IMR-90 (cell line): ENCODE data around the gene MAML2. TPM values are rescaled to one million over a fixed set of nuclear protein-coding genes. Genes with fewer than 3 reads are reported as not detected.

Experiments
- ATAC-seq: fragments of 200-7000 bp; cut with Tn5 transposase; 2 replicates; pipeline ENCODE4 v1.9.1; 2020; ENCODE audit warnings: low read depth, mild to moderate bottlenecking, moderate library complexity
- BruUV-seq: library from RNA; stranded (reverse); fragments of 400-500 nt; replicated peaks from 2 replicates; lab custom pipeline; 2021; lab: Mats Ljungman, UMichigan
- CTCF ChIA-PET: fragments of 300-600 bp; formaldehyde crosslinking; extraction: SDS; loops from one replicate; lab custom pipeline; 2021; ENCODE audit warnings: antibody characterized with exemption; lab: Yijun Ruan, JAX
- POLR2A ChIA-PET: fragments of 300-600 bp; sonication (Branson Sonifier 250); formaldehyde crosslinking; loops from one replicate; lab custom pipeline; 2022; ENCODE audit warnings: antibody characterized with exemption; ENCODE audit not compliant: unreplicated experiment; lab: Charles Lee
- DNase-seq: peaks from one replicate; pipeline ENCODE4 v3.0.0; 2013
- H2AFZ ChIP-seq: replicated peaks from 2 replicates; pipeline ENCODE3; 2013; ENCODE audit warnings: low read length, mild to moderate bottlenecking; ENCODE audit not compliant: poor library complexity
- H2AK5ac ChIP-seq: 2 replicates; pipeline ENCODE4 v1.6.1; 2013; ENCODE audit warnings: low read depth, low read length, inconsistent platforms
- H2AK9ac ChIP-seq: replicated peaks from 2 replicates; pipeline ENCODE3; 2013; ENCODE audit warnings: mild to moderate bottlenecking, low read depth, low read length, moderate library complexity; ENCODE audit not compliant: poor library complexity
- H2BK120ac ChIP-seq: 2 replicates; pipeline ENCODE4 v1.6.1; 2013; ENCODE audit warnings: low read depth, low read length, inconsistent platforms
- H2BK15ac ChIP-seq: 3 replicates; pipeline ENCODE4 v1.6.1; 2013; ENCODE audit warnings: low read depth, low read length, inconsistent platforms
- H2BK20ac ChIP-seq: 2 replicates; pipeline ENCODE4 v1.6.1; 2013; ENCODE audit warnings: low read depth, mild to moderate bottlenecking, inconsistent platforms, low read length, moderate library complexity
- H2BK5ac ChIP-seq: 2 replicates; pipeline ENCODE4 v1.6.1; 2013; ENCODE audit warnings: mild to moderate bottlenecking, low read depth, low read length, inconsistent platforms; ENCODE audit not compliant: poor library complexity, severe bottlenecking
- H3K14ac ChIP-seq: replicated peaks from 2 replicates; pipeline ENCODE4 v1.6.1; 2013; ENCODE audit warnings: low read depth, low read length, inconsistent platforms
- H3K18ac ChIP-seq: 2 replicates; pipeline ENCODE4 v1.6.1; 2013; ENCODE audit warnings: low read depth, low read length, control low read depth
- H3K23ac ChIP-seq: 2 replicates; pipeline ENCODE4 v1.6.1; 2013; ENCODE audit warnings: low read depth, low read length, inconsistent platforms
- H3K27ac ChIP-seq: 2 replicates; pipeline ENCODE4 v1.5.1; 2013; ENCODE audit warnings: mild to moderate bottlenecking, control low read depth, low read length; ENCODE audit not compliant: insufficient read depth
- H3K27me3 ChIP-seq: 2 replicates; pipeline ENCODE4 v1.6.1; 2013; ENCODE audit warnings: low read length; ENCODE audit not compliant: control insufficient read depth, insufficient read depth
- H3K36me3 ChIP-seq: 2 replicates; pipeline ENCODE4 v1.6.1; 2013; ENCODE audit warnings: low read length, mixed read lengths; ENCODE audit not compliant: control insufficient read depth, insufficient read depth
- H3K4ac ChIP-seq: 2 replicates; pipeline ENCODE4 v1.6.1; 2013; ENCODE audit warnings: low read depth, low read length, inconsistent platforms
- H3K4me1 ChIP-seq: 2 replicates; pipeline ENCODE4 v1.6.1; 2013; ENCODE audit warnings: low read length, mixed read lengths; ENCODE audit not compliant: control insufficient read depth, insufficient read depth
- H3K4me2 ChIP-seq: 2 replicates; pipeline ENCODE4 v1.6.1; 2013; ENCODE audit warnings: low read depth, mild to moderate bottlenecking, control low read depth, low read length, moderate library complexity
- H3K4me3 ChIP-seq: 2 replicates; pipeline ENCODE4 v1.5.1; 2013; ENCODE audit warnings: low read depth, mild to moderate bottlenecking, control low read depth, low read length, moderate library complexity; ENCODE audit not compliant: insufficient read depth
- H3K56ac ChIP-seq: 2 replicates; pipeline ENCODE4 v1.6.1; 2013; ENCODE audit warnings: low read length, inconsistent platforms; ENCODE audit not compliant: insufficient read depth; ENCODE audit errors: extremely low read depth
- H3K79me1 ChIP-seq, 2 experiments: 2 replicates each; pipeline ENCODE4 v1.6.1; 2013; ENCODE audit warnings: low read length in 2 of 2, inconsistent platforms in 1 of 2, low read depth in 1 of 2
- H3K9ac ChIP-seq: 2 replicates; pipeline ENCODE4 v1.6.1; 2013; ENCODE audit warnings: low read depth, low read length, control low read depth
- H3K9me1 ChIP-seq: 2 replicates; pipeline ENCODE4 v1.6.1; 2013; ENCODE audit warnings: low read length, inconsistent platforms; ENCODE audit not compliant: insufficient read depth
- H3K9me3 ChIP-seq: 2 replicates; pipeline ENCODE4 v1.6.1; 2013; ENCODE audit warnings: low read length; ENCODE audit not compliant: control insufficient read depth, insufficient read depth
- H4K20me1 ChIP-seq: 2 replicates; pipeline ENCODE4 v1.6.1; 2013; ENCODE audit warnings: low read length, inconsistent platforms; ENCODE audit not compliant: insufficient read depth
- H4K5ac ChIP-seq: 2 replicates; pipeline ENCODE4 v1.6.1; 2013; ENCODE audit warnings: mild to moderate bottlenecking, low read depth, low read length, control low read depth
- H4K8ac ChIP-seq, 2 experiments: 2 replicates each; pipeline ENCODE4 v1.6.1; 2013; ENCODE audit warnings: low read depth in 2 of 2, low read length in 2 of 2, control low read depth in 1 of 2, inconsistent platforms in 1 of 2
- H4K91ac ChIP-seq: 2 replicates; pipeline ENCODE4 v1.6.1; 2013; ENCODE audit warnings: low read depth, low read length, inconsistent platforms; ENCODE audit not compliant: insufficient read depth
- BHLHE40 ChIP-seq: fragments of 150-350 bp; IDR thresholded peaks from 2 replicates; pipeline ENCODE4 v1.6.1; 2016; ENCODE audit warnings: mild to moderate bottlenecking, low read depth, low read length
- CEBPB ChIP-seq: IDR thresholded peaks from 2 replicates; pipeline ENCODE4 v1.6.1; 2012; ENCODE audit warnings: low read depth, low read length, improper control_type of control experiment
- CHD1 ChIP-seq: IDR thresholded peaks from 2 replicates; pipeline ENCODE4 v1.6.1; 2012; ENCODE audit warnings: low read depth, low read length, improper control_type of control experiment
- CTCF ChIP-seq: conservative IDR thresholded peaks from 2 replicates; pipeline ENCODE4 v1.5.1; 2012; ENCODE audit warnings: mild to moderate bottlenecking, low read depth, low read length, improper control_type of control experiment
- FOS ChIP-seq: fragments of 150-350 bp; IDR thresholded peaks from 2 replicates; pipeline ENCODE4 v1.6.1; 2016; ENCODE audit warnings: low read depth, low read length
- MAFK ChIP-seq: IDR thresholded peaks from 2 replicates; pipeline ENCODE4 v1.6.1; 2012; ENCODE audit warnings: low read depth, low read length, improper control_type of control experiment
- MAZ ChIP-seq: IDR thresholded peaks from 2 replicates; pipeline ENCODE4 v1.6.1; 2012; ENCODE audit warnings: low read depth, mild to moderate bottlenecking, low read length, improper control_type of control experiment, moderate library complexity, borderline replicate concordance
- MXI1 ChIP-seq: IDR thresholded peaks from 2 replicates; pipeline ENCODE4 v1.6.1; 2012; ENCODE audit warnings: low read depth, mild to moderate bottlenecking, low read length, moderate library complexity, borderline replicate concordance
- NFE2L2 ChIP-seq: fragments of 150-350 bp; IDR thresholded peaks from 2 replicates; pipeline ENCODE4 v1.6.1; 2016; ENCODE audit warnings: low read depth, mild to moderate bottlenecking, low read length
- POLR2A ChIP-seq: IDR thresholded peaks from 2 replicates; pipeline ENCODE4 v1.6.1; 2012; ENCODE audit warnings: mild to moderate bottlenecking, low read depth, low read length
- RAD21 ChIP-seq: IDR thresholded peaks from 2 replicates; pipeline ENCODE4 v1.6.1; 2012; ENCODE audit warnings: low read length, improper control_type of control experiment
- RCOR1 ChIP-seq: IDR thresholded peaks from 2 replicates; pipeline ENCODE4 v1.6.1; 2012; ENCODE audit warnings: mild to moderate bottlenecking, low read length, improper control_type of control experiment; ENCODE audit not compliant: insufficient replicate concordance
- RFX5 ChIP-seq: IDR thresholded peaks from 2 replicates; pipeline ENCODE4 v1.8.0; 2012; ENCODE audit warnings: low read depth, mild to moderate bottlenecking, low read length, moderate library complexity
- SMC3 ChIP-seq: fragments of 150-350 bp; IDR thresholded peaks from 2 replicates; pipeline ENCODE4 v1.6.1; 2016; ENCODE audit warnings: low read depth, mild to moderate bottlenecking, antibody characterized with exemption, low read length, moderate library complexity
- WGBS, 2 experiments: methylation state at CpG; one replicate each; pipeline versions ENCODE4 v1.1.5 to v1.1.7; 2013; ENCODE audit warnings: missing lambda C conversion rate in 2 of 2; ENCODE audit not compliant: insufficient read length in 1 of 2; ENCODE audit errors: extremely low coverage in 2 of 2; 5-methylcytosine and 5-hydroxymethylcytosine counted together
- dilution Hi-C: fragments of 300-500 bp; cut with HindIII; formaldehyde crosslinking; loops from one replicate; pipeline ENCODE4 v1.14.3; 2018; ENCODE audit warnings: low sequenced_read_pairs; ENCODE audit not compliant: unreplicated experiment
- in situ Hi-C: fragments of 300-500 bp; cut with MboI; formaldehyde crosslinking; loops from 3 replicates; pipeline ENCODE4 v1.14.3; 2019; ENCODE audit warnings: low sequenced_read_pairs, inconsistent platforms, mixed read lengths
- intact Hi-C: fragments of 100-400 bp; cut with micrococcal nuclease; formaldehyde crosslinking; loops from 2 replicates; pipeline ENCODE4 v1.10.0; 2022
- polyA plus RNA-seq, 3 experiments: library from polyadenylated mRNA; depleted of rRNA; stranded (reverse); fragments of >200 nt; gene quantifications; 2 replicates each; pipeline ENCODE4 v1.2.3, GENCODE V29; 2012; ENCODE audit warnings: low replicate concordance in 1 of 3
- total RNA-seq: library from RNA; depleted of rRNA; stranded (reverse); fragments of >200 nt; gene quantifications from 2 replicates; pipeline ENCODE4 v1.2.3, GENCODE V29; 2012
- TF ChIP-seq, protein P1 (sequence below): fragments of 150-350 bp; IDR thresholded peaks from 2 replicates; pipeline ENCODE4 v1.6.1; 2016; ENCODE audit warnings: low read depth, mild to moderate bottlenecking, low read length, moderate library complexity, borderline replicate concordance
- TF ChIP-seq, protein P2 (sequence below): fragments of 150-350 bp; IDR thresholded peaks from 2 replicates; pipeline ENCODE4 v1.6.1; 2017; ENCODE audit warnings: mild to moderate bottlenecking, antibody characterized with exemption, low read length, low read depth

Gene MAML2
- total and polyA plus RNA-seq, 2 of the 4 experiments (the other 2 are of a cell fraction): 15.0 to 19.5 TPM

- H3K4me1 ChIP-seq: peaks cover 25% of the 10 kb centered on the region
- no peak overlapping the region for H3K4me2 ChIP-seq
- intact Hi-C loops: no loop called here
- no peak overlapping the region; the same call in 1 of the 2 replicates for H3K18ac ChIP-seq
- H2BK5ac ChIP-seq: no peak overlapping the region
- no peak overlapping the region for H4K5ac ChIP-seq
- H3K79me1 ChIP-seq: peaks cover 47 to 62% of the 10 kb centered on the region in 2 experiments
- H3K4me3 ChIP-seq: no peak overlapping the region
- ChIA-PET POLR2A (no interaction called here), CTCF (no interaction called here)
- H2BK120ac ChIP-seq: no peak overlapping the region
- no peak overlapping the region for H3K14ac ChIP-seq
- H3K9me3 ChIP-seq: no peaks in the 10 kb centered on the region
- peaks cover 5% of the 10 kb centered on the region for H3K9me1 ChIP-seq
- H3K9ac ChIP-seq: no peak overlapping the region
- no peak overlapping the region for H2BK20ac ChIP-seq
- H3K27me3 ChIP-seq: no peaks in the 10 kb centered on the region
- no TSS peak for BruUV-seq
- no peak overlapping the region; a peak in 1 of 4 replicates for H4K8ac ChIP-seq
- H4K91ac ChIP-seq: no peak overlapping the region
- dilution Hi-C loops: no loop called here
- no peak overlapping the region for H3K27ac ChIP-seq
- no peak overlapping the region; the same call in 1 of the 2 replicates for H3K23ac ChIP-seq
- no peaks in the 10 kb centered on the region for H4K20me1 ChIP-seq
- no peak overlapping the region for H3K4ac ChIP-seq
- TF ChIP-seq NFE2L2: no peak
- no peak for TF ChIP-seq SMC3
- no peak for TF ChIP-seq RCOR1
- TF ChIP-seq CTCF: no peak
- no peak for TF ChIP-seq MXI1
- TF ChIP-seq, protein P1, sequence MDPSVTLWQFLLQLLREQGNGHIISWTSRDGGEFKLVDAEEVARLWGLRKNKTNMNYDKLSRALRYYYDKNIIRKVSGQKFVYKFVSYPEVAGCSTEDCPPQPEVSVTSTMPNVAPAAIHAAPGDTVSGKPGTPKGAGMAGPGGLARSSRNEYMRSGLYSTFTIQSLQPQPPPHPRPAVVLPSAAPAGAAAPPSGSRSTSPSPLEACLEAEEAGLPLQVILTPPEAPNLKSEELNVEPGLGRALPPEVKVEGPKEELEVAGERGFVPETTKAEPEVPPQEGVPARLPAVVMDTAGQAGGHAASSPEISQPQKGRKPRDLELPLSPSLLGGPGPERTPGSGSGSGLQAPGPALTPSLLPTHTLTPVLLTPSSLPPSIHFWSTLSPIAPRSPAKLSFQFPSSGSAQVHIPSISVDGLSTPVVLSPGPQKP: no peak
- TF ChIP-seq POLR2A: no peak
- no peak for TF ChIP-seq RFX5
- TF ChIP-seq MAFK: no peak
- TF ChIP-seq FOS: no peak
- TF ChIP-seq RAD21: no peak
- TF ChIP-seq BHLHE40: no peak
- TF ChIP-seq, protein P2, sequence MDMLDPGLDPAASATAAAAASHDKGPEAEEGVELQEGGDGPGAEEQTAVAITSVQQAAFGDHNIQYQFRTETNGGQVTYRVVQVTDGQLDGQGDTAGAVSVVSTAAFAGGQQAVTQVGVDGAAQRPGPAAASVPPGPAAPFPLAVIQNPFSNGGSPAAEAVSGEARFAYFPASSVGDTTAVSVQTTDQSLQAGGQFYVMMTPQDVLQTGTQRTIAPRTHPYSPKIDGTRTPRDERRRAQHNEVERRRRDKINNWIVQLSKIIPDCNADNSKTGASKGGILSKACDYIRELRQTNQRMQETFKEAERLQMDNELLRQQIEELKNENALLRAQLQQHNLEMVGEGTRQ: no peak
- TF ChIP-seq CEBPB: no peak
- no peak for TF ChIP-seq CHD1
- TF ChIP-seq MAZ: no peak
- no peak for ATAC-seq
- no peak overlapping the region for H2BK15ac ChIP-seq
- in situ Hi-C loops: no loop called here
- DNase-seq: no peak
- no CpG with 5 or more reads among the region's 3 CpGs for WGBS, 2 experiments
- no peak overlapping the region for H2AK5ac ChIP-seq
- H3K56ac ChIP-seq: no peak overlapping the region
- H2AFZ ChIP-seq: no peak overlapping the region
- no peaks in the 10 kb centered on the region for H3K36me3 ChIP-seq
- H2AK9ac ChIP-seq: no peak overlapping the region
Measured at GRCh38 chr11:96195671-96196070, 147.3 kb downstream of the MAML2 start.
